Activated naive CD8-positive, alpha-beta T cell treated with anti-CD3 and anti-CD28 coated beads, Interleukin-2, amount 10 ng/mL, durations not matched to agents 7 days and 5 days (primary cell): Measurements from ENCODE around the gene ARHGEF1. TPM values are rescaled to one million over a fixed set of nuclear protein-coding genes. Genes with fewer than 3 reads are reported as not detected.
"Not testable (repeated sequence)": the region's sequence is repeated elsewhere in the genome, so short reads cannot be mapped to it uniquely, and the experiment has no call there.

Experiments
- ATAC-seq: fragments of 150-1000 bp; cut with Tn5 transposase; one replicate; pipeline ENCODE4 v1.10.0; 2021; ENCODE audit warnings: low read depth, moderate library complexity
- POLR2A ChIA-PET: fragments of 350-600 bp; sonication (Branson Sonifier 250); formaldehyde crosslinking; loops from one replicate; lab custom pipeline; 2021; ENCODE audit warnings: antibody characterized with exemption; lab: Charles Lee
- DNase-seq: peaks from one replicate; pipeline ENCODE4 v3.0.0; 2021
- H3K27ac Mint-ChIP-seq: one replicate; pipeline ENCODE4 v1.8.0; 2022; ENCODE audit warnings: mild to moderate bottlenecking, mixed read lengths
- H3K27me3 Mint-ChIP-seq: one replicate; pipeline ENCODE4 v1.8.0; 2022; ENCODE audit warnings: mild to moderate bottlenecking, moderate library complexity, mixed read lengths
- H3K36me3 Mint-ChIP-seq: one replicate; pipeline ENCODE4 v1.8.0; 2021; ENCODE audit warnings: mild to moderate bottlenecking, mixed read lengths
- H3K4me1 Mint-ChIP-seq: one replicate; pipeline ENCODE4 v1.8.0; 2021; ENCODE audit warnings: mixed read lengths
- H3K4me3 Mint-ChIP-seq: one replicate; pipeline ENCODE4 v1.8.0; 2022; ENCODE audit warnings: mild to moderate bottlenecking, moderate library complexity, mixed read lengths
- H3K9me3 Mint-ChIP-seq: one replicate; pipeline ENCODE4 v1.8.0; 2021; ENCODE audit warnings: mixed read lengths
- total RNA-seq, 2 experiments: library from RNA; stranded (reverse); gene quantifications; one replicate each; pipeline ENCODE4 v1.2.3, GENCODE V29; 2021

Gene ARHGEF1
- total RNA-seq, 2 experiments from 2014 or later = 807 to 824 TPM

GRCh38 chr19:41932259-41932719 lies 49.3 kb downstream of the ARHGEF1 start:
- DNase-seq (no peak), ATAC-seq (no peak)
- H3K27me3 Mint-ChIP-seq = peaks cover 26% of the 10 kb centered on the region
- no peak overlapping the region for H3K27ac Mint-ChIP-seq
- H3K4me1 Mint-ChIP-seq = peaks cover 32% of the 10 kb centered on the region
- H3K9me3 Mint-ChIP-seq = no peaks in the 10 kb centered on the region
- H3K36me3 Mint-ChIP-seq = peaks cover 5% of the 10 kb centered on the region
- POLR2A ChIA-PET = interaction anchor here (1.0 kb wide), 1 partner anchor 73 kb away, joined by 3 read pairs; no protein-coding TSS in a partner anchor
- H3K4me3 Mint-ChIP-seq = no peak overlapping the region

- Mint-ChIP-seq H3K9me3 (no peaks in the 10 kb centered on the region), H3K4me3 (no peak overlapping the region), H3K4me1 (peaks cover 35% of the 10 kb centered on the region), H3K27me3 (peaks cover 28% of the 10 kb centered on the region), H3K27ac (no peak overlapping the region), H3K36me3 (peaks cover 5% of the 10 kb centered on the region)
- ATAC-seq = no peak
- POLR2A ChIA-PET = interaction anchor here (1.0 kb wide), 1 partner anchor 73 kb away, joined by 3 read pairs; no protein-coding TSS in a partner anchor
- DNase-seq = no peak
Measured at GRCh38 chr19:41932720-41933332, 49.8 kb downstream of the ARHGEF1 start.

GRCh38 chr19:41933693-41934426 lies 50.9 kb downstream of the ARHGEF1 start:
- Mint-ChIP-seq H3K36me3 (peaks cover 4% of the 10 kb centered on the region), H3K27me3 (peaks cover 28% of the 10 kb centered on the region), H3K4me3 (no peak overlapping the region), H3K4me1 (peaks cover 35% of the 10 kb centered on the region), H3K9me3 (no peaks in the 10 kb centered on the region), H3K27ac (peak overlapping the region; percentile 65)
- no peak for ATAC-seq
- DNase-seq = no peak
- POLR2A ChIA-PET = interaction anchor here (0.7 to 1.5 kb wide), 4 partner anchors 38 to 73 kb away, joined by 3 to 7 read pairs (median 3); no protein-coding TSS in a partner anchor

- peak; percentile 75 for ATAC-seq
- Mint-ChIP-seq H3K4me3 (no peak overlapping the region), H3K4me1 (peaks cover 31% of the 10 kb centered on the region), H3K9me3 (no peaks in the 10 kb centered on the region), H3K27ac (peak overlapping the region; percentile 64), H3K36me3 (no peaks in the 10 kb centered on the region), H3K27me3 (peaks cover 27% of the 10 kb centered on the region)
- POLR2A ChIA-PET = interaction anchor here (0.6 to 1.5 kb wide), 5 partner anchors 39 to 380 kb away, joined by 3 to 7 read pairs (median 3); no protein-coding TSS in a partner anchor
- DNase-seq = peak; percentile 74
Measured at GRCh38 chr19:41934849-41935374, 51.9 kb downstream of the ARHGEF1 start.

GRCh38 chr19:41935760-41936415 lies 52.9 kb downstream of the ARHGEF1 start:
- no peak overlapping the region for H3K4me3 Mint-ChIP-seq
- H3K4me1 Mint-ChIP-seq = peaks cover 29% of the 10 kb centered on the region
- no peaks in the 10 kb centered on the region for H3K36me3 Mint-ChIP-seq
- no peaks in the 10 kb centered on the region for H3K9me3 Mint-ChIP-seq
- ATAC-seq (no peak), DNase-seq (no peak)
- POLR2A ChIA-PET = interaction anchor here (0.6 to 1.2 kb wide), 3 partner anchors 61 to 381 kb away, joined by 3 to 7 read pairs (median 4); no protein-coding TSS in a partner anchor
- no peak overlapping the region for H3K27ac Mint-ChIP-seq
- H3K27me3 Mint-ChIP-seq = peaks cover 30% of the 10 kb centered on the region

- no peaks in the 10 kb centered on the region for H3K9me3 Mint-ChIP-seq
- no peaks in the 10 kb centered on the region for H3K36me3 Mint-ChIP-seq
- POLR2A ChIA-PET = interaction anchor here (0.6 to 1.2 kb wide), 3 partner anchors 17 to 63 kb away, joined by 3 to 4 read pairs (median 3); no protein-coding TSS in a partner anchor
- peaks cover 33% of the 10 kb centered on the region for H3K27me3 Mint-ChIP-seq
- H3K4me1 Mint-ChIP-seq = peaks cover 29% of the 10 kb centered on the region
- no peak overlapping the region for H3K4me3 Mint-ChIP-seq
- no peak overlapping the region for H3K27ac Mint-ChIP-seq
- ATAC-seq = no peak
- no peak for DNase-seq
Measured at GRCh38 chr19:41936416-41936850, 53.4 kb downstream of the ARHGEF1 start.

GRCh38 chr19:41936961-41937360 lies 54.0 kb downstream of the ARHGEF1 start:
- POLR2A ChIA-PET = interaction anchor here (0.6 to 1.5 kb wide), 6 partner anchors 9 to 77 kb away, joined by 3 to 5 read pairs (median 4); partner anchors contain the start of gene RPS19
- Mint-ChIP-seq H3K4me1 (peaks cover 33% of the 10 kb centered on the region), H3K27me3 (peaks cover 35% of the 10 kb centered on the region), H3K4me3 (no peak overlapping the region), H3K9me3 (no peaks in the 10 kb centered on the region), H3K27ac (no peak overlapping the region), H3K36me3 (no peaks in the 10 kb centered on the region)
- ATAC-seq (no peak), DNase-seq (no peak)

GRCh38 chr19:41937525-41938468 lies 54.8 kb downstream of the ARHGEF1 start:
- Mint-ChIP-seq H3K36me3 (no peaks in the 10 kb centered on the region), H3K27ac (peak overlapping the region; percentile 23), H3K27me3 (peaks cover 32% of the 10 kb centered on the region), H3K4me3 (no peak overlapping the region), H3K9me3 (no peaks in the 10 kb centered on the region), H3K4me1 (peaks cover 33% of the 10 kb centered on the region)
- DNase-seq (no peak), ATAC-seq (no peak)
- POLR2A ChIA-PET = interaction anchor here (1.2 to 1.5 kb wide), 4 partner anchors 8 to 78 kb away, joined by 3 to 5 read pairs (median 4); partner anchors contain the start of gene RPS19

GRCh38 chr19:41939209-41939608 lies 56.2 kb downstream of the ARHGEF1 start:
- H3K36me3 Mint-ChIP-seq, ATAC-seq, H3K9me3 Mint-ChIP-seq, H3K27ac Mint-ChIP-seq, DNase-seq, H3K4me3 Mint-ChIP-seq: not testable (repeated sequence)
- Mint-ChIP-seq H3K27me3 (peaks cover 28% of the 10 kb centered on the region), H3K4me1 (peaks cover 26% of the 10 kb centered on the region)
- POLR2A ChIA-PET = interaction anchor here (1.2 kb wide), 1 partner anchor 54 kb away, joined by 4 read pairs; no protein-coding TSS in a partner anchor

- POLR2A ChIA-PET = interaction anchor here (1.1 to 1.3 kb wide), 3 partner anchors 18 to 55 kb away, joined by 4 read pairs; no protein-coding TSS in a partner anchor
Measured at GRCh38 chr19:41939861-41940730, 57.1 kb downstream of the ARHGEF1 start.

More at GRCh38 chr19:41939861-41940730, 57.1 kb downstream of the ARHGEF1 start:
- DNase-seq = no peak
- Mint-ChIP-seq H3K9me3 (no peaks in the 10 kb centered on the region), H3K4me3 (peak overlapping the region; percentile 84), H3K27me3 (peaks cover 23% of the 10 kb centered on the region), H3K36me3 (no peaks in the 10 kb centered on the region), H3K27ac (peak overlapping the region; percentile 83), H3K4me1 (peaks cover 28% of the 10 kb centered on the region)
- ATAC-seq = no peak
